Tibial nerve (tissue), 4 donors: ENCODE results near the gene OSM. TPM values are rescaled to one million over a fixed set of nuclear protein-coding genes. Genes with fewer than 3 reads are reported as not detected.

ENCODE experiments used
- DNase-seq, 2 donors: peaks; one replicate each; pipeline ENCODE4 v3.0.0-alpha.2; 2019; ENCODE audit warnings: low spot score in 2 of 2
- H3K27ac ChIP-seq, 4 donors: fragments of 200-600 bp; sonication (generic) in 3 of 4; one replicate each; pipeline ENCODE4 v1.5.1; 2017 to 2019; ENCODE audit warnings: mild to moderate bottlenecking in 1 of 4
- H3K27me3 ChIP-seq, 2 donors: fragments of 200-600 bp; sonication (generic) in 1 of 2; one replicate each; pipeline versions ENCODE4 v1.5.1 to v1.6.0; 2017 to 2019
- H3K36me3 ChIP-seq, 3 donors: fragments of 200-600 bp; sonication (generic); one replicate each; pipeline ENCODE4 v1.5.1; 2018 to 2019
- H3K4me1 ChIP-seq, 4 donors: fragments of 200-600 bp; sonication (generic) in 3 of 4; one replicate each; pipeline ENCODE4 v1.5.1; 2017 to 2019
- H3K4me3 ChIP-seq, 4 donors: fragments of 200-600 bp; sonication (generic) in 3 of 4; one replicate each; pipeline ENCODE4 v1.5.1; 2017 to 2019; ENCODE audit warnings: mild to moderate bottlenecking in 1 of 4, moderate library complexity in 1 of 4
- H3K9me3 ChIP-seq, 4 donors: fragments of 200-600 bp; sonication (generic) in 3 of 4; one replicate each; pipeline ENCODE4 v1.5.1; 2017 to 2019
- CTCF ChIP-seq, 5 experiments: fragments of 200-600 bp in 3 of 5; fragments of 450-650 bp in 2 of 5; sonication (generic) in 3 of 5; IDR thresholded peaks; one replicate each; pipeline ENCODE4 v1.5.1; 2016 to 2019; ENCODE audit warnings: antibody characterized with exemption in 5 of 5, mild to moderate bottlenecking in 3 of 5, moderate library complexity in 2 of 5
- EP300 ChIP-seq, 2 donors: sonication (generic); formaldehyde crosslinking; IDR thresholded peaks; one replicate each; pipeline ENCODE4 v1.6.1; 2017; ENCODE audit warnings: antibody characterized with exemption in 2 of 2, mild to moderate bottlenecking in 1 of 2
- POLR2A ChIP-seq, 2 donors: fragments of 450-650 bp; IDR thresholded peaks; one replicate each; pipeline ENCODE4 v1.6.1; 2017; ENCODE audit warnings: antibody characterized with exemption in 2 of 2, mild to moderate bottlenecking in 2 of 2, moderate library complexity in 2 of 2
- WGBS, 2 donors: methylation state at CpG; one replicate each; pipeline ENCODE4 v1.1.5; 2018; 5-methylcytosine and 5-hydroxymethylcytosine counted together
- total RNA-seq, 4 donors: library from RNA; depleted of rRNA; stranded (reverse); fragments of >200 nt; gene quantifications; one replicate each; pipeline ENCODE4 v1.1.0, GENCODE V29; 2016

Gene OSM
- total RNA-seq, 4 donors from 2014 or later = 1.4 to 19.7 (median 4.2) TPM

GRCh38 chr22:30223303-30223702 lies 43.3 kb downstream of the OSM start:
- no peak overlapping the region for H3K4me3 ChIP-seq
- no peak overlapping the region for H3K27ac ChIP-seq
- DNase-seq = no peak
- TF ChIP-seq POLR2A (IDR thresholded peaks at IDR 0.05) (no peak), CTCF (IDR thresholded peaks at IDR 0.05) (no peak), EP300 (IDR thresholded peaks at IDR 0.05) (no peak)
- H3K4me1 ChIP-seq = peaks cover 0 to 2% (median 0%) of the 10 kb centered on the region in 4 donors
- H3K36me3 ChIP-seq = no peaks in the 10 kb centered on the region
- no peaks in the 10 kb centered on the region for H3K9me3 ChIP-seq
- H3K27me3 ChIP-seq = no peaks in the 10 kb centered on the region
- WGBS, 2 donors = 43 to 47% methylated on average over 14 of the region's 15 CpGs

- no peaks in the 10 kb centered on the region for H3K27me3 ChIP-seq
- H3K4me1 ChIP-seq = peaks cover 0 to 11% (median 0%) of the 10 kb centered on the region in 4 donors
- H3K36me3 ChIP-seq = no peaks in the 10 kb centered on the region
- no peak for DNase-seq
- H3K4me3 ChIP-seq = no peak overlapping the region
- no peak overlapping the region for H3K27ac ChIP-seq
- 85 to 89% methylated on average over 3 to 4 of the region's 4 CpGs for WGBS, 2 donors
- no peaks in the 10 kb centered on the region for H3K9me3 ChIP-seq
- TF ChIP-seq EP300 (IDR thresholded peaks at IDR 0.05) (no peak), CTCF (IDR thresholded peaks at IDR 0.05) (no peak), POLR2A (IDR thresholded peaks at IDR 0.05) (no peak)
These were observed 44.3 kb downstream of the OSM start for GRCh38 chr22:30222321-30222720.

GRCh38 chr22:30221121-30221992 lies 45.3 kb downstream of the OSM start:
- H3K36me3 ChIP-seq = no peaks in the 10 kb centered on the region
- TF ChIP-seq CTCF (IDR thresholded peaks at IDR 0.05) (no peak), POLR2A (IDR thresholded peaks at IDR 0.05) (no peak), EP300 (IDR thresholded peaks at IDR 0.05) (no peak)
- no peaks in the 10 kb centered on the region for H3K27me3 ChIP-seq
- H3K4me3 ChIP-seq = no peak overlapping the region
- H3K27ac ChIP-seq = no peak overlapping the region
- H3K4me1 ChIP-seq = peaks cover 0 to 11% (median 0%) of the 10 kb centered on the region in 4 donors
- no peaks in the 10 kb centered on the region for H3K9me3 ChIP-seq
- 70 to 74% methylated on average over 26 of the region's 26 CpGs for WGBS, 2 donors
- DNase-seq = no peak

GRCh38 chr22:30220338-30221012 lies 46.2 kb downstream of the OSM start:
- Histone ChIP-seq H3K27ac (no peak overlapping the region), H3K4me1 (peaks cover 0 to 11% (median 0%) of the 10 kb centered on the region in 4 donors), H3K9me3 (no peaks in the 10 kb centered on the region), H3K36me3 (no peaks in the 10 kb centered on the region), H3K4me3 (no peak overlapping the region), H3K27me3 (no peaks in the 10 kb centered on the region)
- 82 to 84% methylated on average over 7 of the region's 7 CpGs for WGBS, 2 donors
- no peak for DNase-seq
- TF ChIP-seq EP300 (IDR thresholded peaks at IDR 0.05) = no peak
- TF ChIP-seq CTCF (IDR thresholded peaks at IDR 0.05) = no peak

GRCh38 chr22:30219668-30220278 lies 46.9 kb downstream of the OSM start:
- H3K36me3 ChIP-seq = no peaks in the 10 kb centered on the region
- no peak overlapping the region for H3K27ac ChIP-seq
- H3K9me3 ChIP-seq = no peaks in the 10 kb centered on the region
- H3K4me3 ChIP-seq = no peak overlapping the region
- TF ChIP-seq POLR2A (IDR thresholded peaks at IDR 0.05) (no peak), EP300 (IDR thresholded peaks at IDR 0.05) (no peak), CTCF (IDR thresholded peaks at IDR 0.05) (no peak)
- no peaks in the 10 kb centered on the region for H3K27me3 ChIP-seq
- peaks cover 0 to 11% (median 0%) of the 10 kb centered on the region in 4 donors for H3K4me1 ChIP-seq
- DNase-seq = no peak
